Endodermal cell (in vitro differentiated cells): Measurements from ENCODE around the gene POU4F2. TPM values are rescaled to one million over a fixed set of nuclear protein-coding genes. Genes with fewer than 3 reads are reported as not detected.
A peak's percentile ranks its signal among the peaks of the same experiment; 100 is the strongest.

ENCODE experiments used
- DNase-seq: peaks from one replicate; pipeline ENCODE4 v3.0.0-alpha.2; 2017
- H3K27ac ChIP-seq: 2 replicates; pipeline ENCODE4 v1.5.1; 2013; ENCODE audit warnings: mild to moderate bottlenecking, low read depth, low read length, moderate library complexity
- H3K27me3 ChIP-seq: 2 replicates; pipeline ENCODE4 v1.6.1; 2013; ENCODE audit warnings: mild to moderate bottlenecking, low read length, moderate library complexity; ENCODE audit not compliant: insufficient read depth, control insufficient read depth, poor library complexity, severe bottlenecking
- H3K36me3 ChIP-seq: 2 replicates; pipeline ENCODE4 v1.7.0; 2013; ENCODE audit warnings: mild to moderate bottlenecking, low read length, moderate library complexity; ENCODE audit not compliant: control insufficient read depth, insufficient read depth
- H3K4me1 ChIP-seq: one replicate; pipeline ENCODE4 v1.7.0; 2013; ENCODE audit warnings: low read length; ENCODE audit not compliant: control insufficient read depth, insufficient read depth
- H3K4me3 ChIP-seq: 2 replicates; pipeline ENCODE4 v1.5.1; 2013; ENCODE audit warnings: mild to moderate bottlenecking, low read length, moderate library complexity
- H3K9ac ChIP-seq: 2 replicates; pipeline ENCODE4 v1.6.1; 2013; ENCODE audit warnings: mild to moderate bottlenecking, low read length, moderate library complexity; ENCODE audit not compliant: poor library complexity, severe bottlenecking; ENCODE audit errors: extremely low read depth
- H3K9me3 ChIP-seq: 2 replicates; pipeline ENCODE4 v1.6.1; 2013; ENCODE audit warnings: mild to moderate bottlenecking, low read length, moderate library complexity; ENCODE audit not compliant: control insufficient read depth
- H3K27ac Mint-ChIP-seq: 2 replicates; pipeline ENCODE4 v1.8.0; 2020; ENCODE audit warnings: mixed read lengths
- H3K27me3 Mint-ChIP-seq: 2 replicates; pipeline ENCODE4 v1.8.0; 2021; ENCODE audit warnings: mild to moderate bottlenecking, mixed read lengths; ENCODE audit not compliant: insufficient read depth
- H3K36me3 Mint-ChIP-seq: 2 replicates; pipeline ENCODE4 v1.8.0; 2020; ENCODE audit warnings: low read depth, mixed read lengths
- H3K4me1 Mint-ChIP-seq: 2 replicates; pipeline ENCODE4 v1.8.0; 2020; ENCODE audit warnings: mixed read lengths
- H3K4me3 Mint-ChIP-seq: 2 replicates; pipeline ENCODE4 v1.8.0; 2020; ENCODE audit warnings: mild to moderate bottlenecking, moderate library complexity, mixed read lengths
- H3K9me3 Mint-ChIP-seq: 2 replicates; pipeline ENCODE4 v1.8.0; 2020; ENCODE audit warnings: mild to moderate bottlenecking, mixed read lengths
- CTCF ChIP-seq: fragments of 200-600 bp; sonication (generic); conservative IDR thresholded peaks from 2 replicates; pipeline ENCODE4 v1.5.0; 2021; ENCODE audit warnings: antibody characterized with exemption, mild to moderate bottlenecking
- WGBS, 2 experiments: methylation state at CpG; one replicate each; pipeline versions ENCODE4 v1.1.5 to v1.1.7; 2013; ENCODE audit warnings: missing lambda C conversion rate in 2 of 2, mixed read lengths in 1 of 2; ENCODE audit not compliant: insufficient coverage in 1 of 2, insufficient read length in 1 of 2; 5-methylcytosine and 5-hydroxymethylcytosine counted together
- total RNA-seq, 2 donors: library from RNA; stranded (reverse); fragmentation: NEBNext Ultra II Directional in 1 of 2; extraction: Animal tissue kit (Norgen Biotek cat#: 25700) in 1 of 2; gene quantifications; 2 replicates in 1 of 2; 3 replicates in 1 of 2; pipeline ENCODE4 v1.2.1, GENCODE V29; 2021

Gene POU4F2
- total RNA-seq, 2 donors from 2014 or later = not detected

GRCh38 chr4:146632770-146633470 is 5.8 kb upstream of the POU4F2 start:
- Mint-ChIP-seq H3K36me3 (no peaks in the 10 kb centered on the region), H3K4me3 (no peak overlapping the region), H3K9me3 (no peaks in the 10 kb centered on the region), H3K27ac (no peak overlapping the region), H3K27me3 (peaks cover 100% of the 10 kb centered on the region), H3K4me1 (no peaks in the 10 kb centered on the region)
- TF ChIP-seq CTCF = no peak
- Histone ChIP-seq H3K4me1 (no peaks in the 10 kb centered on the region), H3K4me3 (no peak overlapping the region), H3K9me3 (no peaks in the 10 kb centered on the region), H3K36me3 (no peaks in the 10 kb centered on the region), H3K27me3 (peaks cover 100% of the 10 kb centered on the region), H3K9ac (no peak overlapping the region), H3K27ac (no peak overlapping the region)
- WGBS, 2 experiments = 25 to 33% methylated on average over 19 to 28 of the region's 28 CpGs
- DNase-seq = no peak

- no peaks in the 10 kb centered on the region for H3K36me3 Mint-ChIP-seq
- H3K27ac Mint-ChIP-seq = no peak overlapping the region
- Histone ChIP-seq H3K4me1 (no peaks in the 10 kb centered on the region), H3K27me3 (peaks cover 100% of the 10 kb centered on the region), H3K4me3 (no peak overlapping the region), H3K27ac (no peak overlapping the region), H3K9ac (no peak overlapping the region), H3K36me3 (no peaks in the 10 kb centered on the region), H3K9me3 (no peaks in the 10 kb centered on the region)
- peaks cover 2% of the 10 kb centered on the region for H3K4me1 Mint-ChIP-seq
- H3K27me3 Mint-ChIP-seq = peaks cover 100% of the 10 kb centered on the region
- TF ChIP-seq CTCF = peak; percentile 26
- no peak overlapping the region for H3K4me3 Mint-ChIP-seq
- peak; percentile 72 for DNase-seq
- H3K9me3 Mint-ChIP-seq = no peaks in the 10 kb centered on the region
- 0 to 12% methylated on average over 3 to 7 of the region's 7 CpGs for WGBS, 2 experiments
Observed at GRCh38 chr4:146633471-146633800, 5.3 kb upstream of the POU4F2 start.

- H3K27ac Mint-ChIP-seq = no peak overlapping the region
- H3K4me1 Mint-ChIP-seq = peaks cover 5% of the 10 kb centered on the region
- no peaks in the 10 kb centered on the region for H3K9me3 ChIP-seq
- H3K9me3 Mint-ChIP-seq = no peaks in the 10 kb centered on the region
- no peak overlapping the region for H3K27ac ChIP-seq
- H3K9ac ChIP-seq = no peak overlapping the region
- H3K4me1 ChIP-seq = no peaks in the 10 kb centered on the region
- 33 to 35% methylated on average over 5 to 7 of the region's 7 CpGs for WGBS, 2 experiments
- H3K36me3 Mint-ChIP-seq = no peaks in the 10 kb centered on the region
- no peaks in the 10 kb centered on the region for H3K36me3 ChIP-seq
- no peak overlapping the region for H3K4me3 Mint-ChIP-seq
- no peak for DNase-seq
- TF ChIP-seq CTCF = no peak
- H3K27me3 Mint-ChIP-seq = peaks cover 100% of the 10 kb centered on the region
- H3K27me3 ChIP-seq = peaks cover 100% of the 10 kb centered on the region
- H3K4me3 ChIP-seq = no peak overlapping the region
Observed at GRCh38 chr4:146634825-146635224, 3.9 kb upstream of the POU4F2 start.
